Suppressor macrophage (primary cell): Measurements from ENCODE around the gene FBXO30.

Experiments used
- DNase-seq, 4 experiments: peaks; one replicate each; pipeline ENCODE4 v3.0.0-alpha.2; 2020 to 2022

FBXO30 gene

GRCh38 chr6:145752638-145753037, 62.0 kb downstream of the FBXO30 start:
- no peak for DNase-seq

DNA sequence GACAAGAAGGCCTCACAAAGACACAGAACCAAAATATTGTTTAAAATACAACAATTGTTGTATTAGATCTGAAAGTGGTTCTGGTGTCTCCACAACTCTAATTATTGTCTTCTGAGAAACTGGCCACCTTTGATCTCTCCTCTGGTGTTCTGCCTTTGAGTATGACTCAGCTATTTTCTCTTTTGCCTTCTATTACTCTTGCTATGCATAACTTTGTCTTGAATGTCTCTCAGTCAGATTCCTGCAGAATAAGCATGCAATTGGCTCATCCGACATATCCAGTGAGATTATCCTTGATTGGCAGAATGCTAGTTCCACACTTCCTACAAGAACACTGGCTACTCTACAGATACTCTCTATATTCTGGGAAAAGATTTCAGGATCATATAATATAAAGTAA, 65.0 kb downstream of the FBXO30 start:
- DNase-seq: peak in 2 of 4 experiments; percentile 5 to 40

GRCh38 chr6:145745861-145746260, 68.7 kb downstream of the FBXO30 start:
- DNase-seq: no peak

DNA sequence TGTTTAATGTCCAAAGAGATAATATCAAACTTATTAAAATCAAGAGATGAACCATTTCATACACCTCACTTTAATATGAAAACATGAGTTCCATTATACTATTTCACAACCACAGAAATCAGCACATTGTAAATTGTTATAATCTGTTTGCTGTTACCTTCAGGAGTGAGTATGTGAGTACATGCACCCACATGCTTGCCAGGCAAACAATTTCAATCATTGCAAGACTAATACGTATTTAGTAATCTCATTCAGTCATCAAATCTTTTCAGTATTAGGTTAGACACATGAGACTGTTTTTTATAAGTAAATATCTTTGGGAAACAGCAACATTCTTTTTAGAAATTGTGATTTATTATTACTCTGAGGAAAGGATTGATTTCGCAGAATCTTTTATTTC, 70.0 kb downstream of the FBXO30 start:
- no peak for DNase-seq
